Mucosa of gallbladder (tissue), 1 donor: Measurements from ENCODE around the gene ZFC3H1. TPM values are rescaled to one million over a fixed set of nuclear protein-coding genes. Genes with fewer than 3 reads are reported as not detected.
"Not testable (repeated sequence)": the region's sequence is repeated elsewhere in the genome, so short reads cannot be mapped to it uniquely, and the experiment has no call there.

Source experiments
- DNase-seq: peaks from one replicate; pipeline ENCODE4 v3.0.0-alpha.2; 2020; ENCODE audit warnings: low spot score
- total RNA-seq: library from RNA; stranded (reverse); gene quantifications from one replicate; pipeline ENCODE4 v1.2.1, GENCODE V29; 2021
- donor health status: DM: no; HTN: no; CAD: no.

Gene ZFC3H1
- total RNA-seq, 1 donor from 2014 or later = 36.4 TPM

DNA sequence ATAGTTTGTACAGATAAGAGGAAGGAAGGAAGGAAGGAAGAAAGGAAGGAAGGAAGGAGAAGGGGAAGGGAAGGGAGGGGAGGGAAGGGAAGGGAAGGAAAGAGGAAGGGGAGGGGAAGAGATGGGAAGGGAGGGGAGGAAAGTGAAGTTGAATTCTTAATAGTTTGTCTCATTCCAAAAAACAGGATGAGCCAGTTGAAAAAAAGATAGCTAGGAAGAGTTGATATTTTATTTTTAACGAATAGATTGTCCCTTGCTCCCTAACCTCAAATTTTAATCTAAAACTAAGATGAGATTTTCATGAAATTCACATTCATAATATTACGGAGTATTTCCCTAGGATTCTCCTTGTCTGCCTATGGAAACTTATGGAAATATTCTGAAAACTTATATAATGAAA is 80.7 kb downstream of the ZFC3H1 start:
- DNase-seq = no peak

DNA sequence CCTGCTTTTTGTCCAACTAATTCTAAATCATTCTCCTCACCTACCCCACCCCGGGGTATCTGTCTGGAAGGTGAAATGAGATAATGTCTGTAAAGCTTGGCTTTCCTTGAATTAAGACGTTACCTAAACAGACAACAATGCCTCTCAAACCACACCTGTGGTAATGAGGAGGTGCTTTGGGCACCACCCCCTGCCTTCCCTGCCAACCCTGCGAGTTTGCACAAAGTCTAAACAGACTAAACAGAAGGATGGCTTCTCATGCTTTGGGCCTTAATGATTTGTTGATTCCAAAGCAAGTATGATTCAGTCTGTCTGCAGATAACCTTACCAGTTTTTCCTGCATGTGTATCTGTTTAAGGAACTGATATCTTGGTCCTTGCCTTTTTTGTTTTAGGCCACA is 82.4 kb downstream of the ZFC3H1 start:
- no peak for DNase-seq

DNA sequence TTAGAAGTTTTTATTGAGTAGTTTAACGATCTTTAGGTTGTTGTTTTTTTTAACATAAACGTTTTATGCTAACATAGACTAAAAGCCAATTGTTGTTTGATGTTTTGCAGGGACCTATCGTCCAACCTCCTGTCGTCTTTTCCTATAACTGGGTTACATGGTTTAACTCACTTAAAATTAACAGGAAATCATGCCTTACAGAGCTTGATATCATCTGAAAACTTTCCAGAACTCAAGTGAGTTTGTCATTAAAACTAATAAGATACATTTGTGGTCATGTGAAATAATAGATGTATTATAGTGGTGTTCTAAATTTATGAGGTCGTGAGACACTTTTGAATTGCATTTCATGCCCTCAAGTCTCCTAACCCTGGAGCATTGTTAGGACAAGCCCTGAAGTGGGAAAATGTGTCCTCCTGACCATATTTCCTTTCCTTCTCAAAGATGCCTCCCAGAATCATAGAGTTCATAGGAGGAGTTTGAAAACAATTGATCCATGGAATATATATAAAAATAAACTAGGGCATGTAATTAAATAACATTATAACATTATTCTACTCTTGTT is 84.9 kb downstream of the ZFC3H1 start:
- no peak for DNase-seq

DNA sequence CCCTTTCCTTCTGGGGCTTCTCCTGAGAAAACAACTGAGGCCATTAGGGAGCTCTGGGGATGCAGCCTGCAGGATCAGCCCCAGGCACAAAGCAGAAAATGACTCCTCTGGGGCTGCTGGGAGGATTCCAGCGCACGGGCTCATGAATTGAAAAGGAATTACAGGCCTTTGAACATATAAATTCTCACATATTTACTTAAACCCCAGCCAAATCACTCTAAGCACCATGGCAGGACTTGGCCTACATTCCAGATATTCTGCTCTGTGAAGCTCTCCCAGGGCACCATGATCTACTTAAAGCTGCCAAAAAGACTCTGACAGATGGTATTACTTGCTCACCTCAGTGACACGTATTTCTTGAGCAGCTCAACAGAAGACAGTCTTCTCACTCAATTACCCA is 87.2 kb downstream of the ZFC3H1 start:
- DNase-seq = no peak

DNA sequence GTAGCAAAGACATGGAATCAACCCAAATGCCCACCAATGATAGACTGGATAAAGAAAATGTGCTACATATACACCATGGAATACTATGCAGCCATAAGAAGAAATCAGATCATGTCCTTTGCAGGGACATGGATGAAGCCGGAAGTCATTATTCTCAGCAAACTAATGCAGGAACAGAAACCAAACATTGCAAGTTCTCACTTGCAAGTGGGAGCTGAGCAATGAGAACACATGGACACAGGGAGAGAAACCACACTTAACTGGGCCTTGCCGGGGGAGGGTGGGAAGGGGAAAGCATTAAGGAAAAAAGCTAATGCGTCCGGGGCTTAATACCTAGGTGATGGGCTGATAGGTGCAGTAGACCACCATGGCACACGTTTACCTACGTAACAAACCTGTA is 93.8 kb downstream of the ZFC3H1 start:
- not testable (repeated sequence) for DNase-seq

DNA sequence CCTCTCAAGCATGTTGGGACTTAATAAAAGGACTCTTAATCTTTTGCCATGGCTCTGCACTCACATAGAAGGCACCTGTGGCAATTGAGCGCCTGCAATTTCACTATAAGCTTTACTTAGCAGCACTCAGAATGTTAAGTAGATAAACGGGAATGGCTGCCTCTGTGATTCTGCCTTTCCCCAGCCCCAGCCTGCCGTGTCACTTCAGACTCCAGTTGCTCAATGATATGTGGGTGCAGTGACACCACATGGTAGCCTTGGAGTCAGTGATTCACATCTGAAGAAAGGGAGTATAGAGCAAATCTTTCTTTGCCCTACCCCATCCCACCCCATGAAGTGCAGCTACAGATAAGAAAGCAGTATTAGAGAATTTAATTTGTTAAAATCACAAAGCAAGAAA is 96.1 kb downstream of the ZFC3H1 start:
- DNase-seq = no peak

DNA sequence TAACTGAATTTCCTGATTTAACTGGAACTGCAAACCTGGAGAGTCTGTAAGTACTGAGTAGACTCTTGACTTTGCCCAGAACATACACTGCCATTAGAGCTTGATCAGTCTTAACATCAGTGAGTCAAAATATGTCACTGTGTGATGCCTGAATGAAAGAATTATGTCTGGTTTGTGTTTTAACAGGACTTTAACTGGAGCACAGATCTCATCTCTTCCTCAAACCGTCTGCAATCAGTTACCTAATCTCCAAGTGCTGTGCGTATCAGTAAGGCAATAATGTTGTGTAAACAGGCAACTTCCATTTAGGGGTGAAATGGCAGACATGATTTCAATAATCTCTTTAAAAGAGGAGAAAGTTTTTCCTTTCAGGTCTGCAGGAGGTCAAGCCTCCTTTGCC is 97.0 kb downstream of the ZFC3H1 start:
- no peak for DNase-seq

DNA sequence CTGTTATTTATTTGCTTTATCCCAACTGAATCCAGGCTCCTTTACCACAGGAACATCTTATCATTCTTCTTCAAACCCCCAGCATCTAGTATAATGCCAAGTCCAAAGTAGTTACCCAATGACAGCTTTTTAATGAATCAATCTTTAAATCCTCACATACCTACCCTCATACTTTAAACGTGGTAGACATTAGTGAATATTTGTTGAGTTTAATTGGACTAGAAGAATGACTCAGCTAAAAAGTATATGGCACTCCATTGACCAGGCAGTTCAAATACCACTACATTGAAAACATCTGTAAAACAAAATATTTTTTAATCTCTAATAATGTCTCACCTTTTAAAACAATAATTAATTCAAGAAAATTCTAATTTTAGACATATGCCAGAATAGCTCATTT is 98.1 kb downstream of the ZFC3H1 start:
- DNase-seq = no peak

DNA sequence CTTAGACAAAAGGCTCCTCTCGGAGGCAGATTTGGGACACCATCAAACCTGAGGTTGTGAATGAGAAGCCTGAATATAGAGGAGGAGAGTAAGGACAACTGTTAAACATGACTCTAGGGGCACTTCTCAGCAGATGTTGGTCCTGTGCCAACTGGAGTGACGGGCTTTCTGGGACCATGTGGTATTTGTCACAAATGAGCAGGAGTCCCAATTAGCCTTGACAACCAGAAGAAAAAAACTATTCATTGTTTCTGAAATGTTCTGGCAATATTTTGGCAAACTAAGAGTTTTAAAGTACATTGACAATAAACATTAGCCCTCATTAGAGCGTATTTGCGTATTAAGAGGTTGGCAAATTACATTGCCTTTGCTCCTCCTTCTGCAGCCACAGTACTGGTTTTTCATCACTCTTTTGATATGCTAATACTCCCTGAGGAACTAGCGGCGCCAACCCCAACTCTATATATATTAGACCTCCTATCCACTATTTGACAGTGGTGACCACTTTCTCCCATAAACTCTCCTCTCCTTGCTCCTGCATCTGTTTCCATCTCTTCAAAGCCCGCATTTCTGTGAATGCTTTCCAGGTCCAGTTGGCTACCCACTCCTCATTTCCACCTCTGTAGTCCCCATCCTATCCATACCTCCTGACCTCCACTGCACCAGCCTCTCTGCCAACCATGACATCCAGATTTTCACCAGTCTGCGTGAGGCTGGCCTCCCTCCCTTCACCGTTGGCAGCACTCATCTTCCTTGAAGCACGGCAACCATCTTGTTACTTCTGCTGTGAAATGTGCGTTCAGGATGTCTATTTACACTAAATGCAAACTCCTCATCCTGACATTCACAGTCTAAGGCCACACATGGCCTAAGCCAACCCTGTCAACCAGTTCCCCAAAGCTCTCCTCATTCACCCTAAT is 100.7 kb downstream of the ZFC3H1 start:
- no peak for DNase-seq

Other genes starting within 250 kb of the ZFC3H1 start
- gene LGR5, start 224.1 kb downstream of the ZFC3H1 start, total RNA-seq = not detected
- gene THAP2, start 453 bp upstream of the ZFC3H1 start, total RNA-seq = 5.0 TPM
- gene TMEM19, start 22.2 kb upstream of the ZFC3H1 start, total RNA-seq = 46.0 TPM
- 72.1 TPM for gene RAB21, start 91.0 kb upstream of the ZFC3H1 start, total RNA-seq
- 39.6 TPM for gene TBC1D15, start 175.9 kb upstream of the ZFC3H1 start, total RNA-seq